ENCODE results near the gene IL37.

Gene IL37

GRCh38 chr2:112876257-112876970 lies 34.6 kb upstream of the IL37 start:
- Histone ChIP-seq H3K27ac (ENCODE audit: low read depth, low read length) (no peak overlapping the region), H3K27me3 (ENCODE audit: control insufficient read depth, low read length) (peaks cover 2% of the 10 kb centered on the region), H3K9me3 (ENCODE audit: control insufficient read depth, insufficient read depth, low read length) (no peaks in the 10 kb centered on the region), H3K9me2 (replicated peaks; ENCODE audit: control insufficient read depth, low read length) (no peaks in the 10 kb centered on the region), H3K79me2 (ENCODE audit: control insufficient read depth, low read length) (no peaks in the 10 kb centered on the region), H3K36me3 (ENCODE audit: control insufficient read depth, low read length) (no peaks in the 10 kb centered on the region), H4K20me1 (ENCODE audit: control insufficient read depth, insufficient read depth, low read depth, low read length) (no peaks in the 10 kb centered on the region), H3F3A (ENCODE audit: control insufficient read depth, insufficient read depth) (no peaks in the 10 kb centered on the region), H3K4me3 (ENCODE audit: low read length) (no peak overlapping the region), H3K4me1 (ENCODE audit: control insufficient read depth, low read length) (peaks cover 20% of the 10 kb centered on the region), H3K4me2 (ENCODE audit: low read length) (no peak overlapping the region)
- no peak for TF ChIP-seq EZH2phosphoT487 (IDR thresholded peaks at IDR 0.05; ENCODE audit: borderline replicate concordance, low read length)
- TF ChIP-seq, protein P1, sequence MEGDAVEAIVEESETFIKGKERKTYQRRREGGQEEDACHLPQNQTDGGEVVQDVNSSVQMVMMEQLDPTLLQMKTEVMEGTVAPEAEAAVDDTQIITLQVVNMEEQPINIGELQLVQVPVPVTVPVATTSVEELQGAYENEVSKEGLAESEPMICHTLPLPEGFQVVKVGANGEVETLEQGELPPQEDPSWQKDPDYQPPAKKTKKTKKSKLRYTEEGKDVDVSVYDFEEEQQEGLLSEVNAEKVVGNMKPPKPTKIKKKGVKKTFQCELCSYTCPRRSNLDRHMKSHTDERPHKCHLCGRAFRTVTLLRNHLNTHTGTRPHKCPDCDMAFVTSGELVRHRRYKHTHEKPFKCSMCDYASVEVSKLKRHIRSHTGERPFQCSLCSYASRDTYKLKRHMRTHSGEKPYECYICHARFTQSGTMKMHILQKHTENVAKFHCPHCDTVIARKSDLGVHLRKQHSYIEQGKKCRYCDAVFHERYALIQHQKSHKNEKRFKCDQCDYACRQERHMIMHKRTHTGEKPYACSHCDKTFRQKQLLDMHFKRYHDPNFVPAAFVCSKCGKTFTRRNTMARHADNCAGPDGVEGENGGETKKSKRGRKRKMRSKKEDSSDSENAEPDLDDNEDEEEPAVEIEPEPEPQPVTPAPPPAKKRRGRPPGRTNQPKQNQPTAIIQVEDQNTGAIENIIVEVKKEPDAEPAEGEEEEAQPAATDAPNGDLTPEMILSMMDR (IDR thresholded peaks at IDR 0.05; ENCODE audit: low read depth, low read length, poor library complexity, severe bottlenecking), result no peak

GRCh38 chr2:112876971-112877361 lies 34.0 kb upstream of the IL37 start:
- Histone ChIP-seq H3K4me3 (ENCODE audit: low read length) (no peak overlapping the region), H3K4me1 (ENCODE audit: control insufficient read depth, low read length) (peaks cover 21% of the 10 kb centered on the region), H3K79me2 (ENCODE audit: control insufficient read depth, low read length) (no peaks in the 10 kb centered on the region), H4K20me1 (ENCODE audit: control insufficient read depth, insufficient read depth, low read depth, low read length) (no peaks in the 10 kb centered on the region), H3F3A (ENCODE audit: control insufficient read depth, insufficient read depth) (no peaks in the 10 kb centered on the region), H3K4me2 (ENCODE audit: low read length) (no peak overlapping the region), H3K27me3 (ENCODE audit: control insufficient read depth, low read length) (no peaks in the 10 kb centered on the region; the same call in 1 of the 2 replicates), H3K27ac (ENCODE audit: low read depth, low read length) (no peak overlapping the region), H3K9me2 (replicated peaks; ENCODE audit: control insufficient read depth, low read length) (no peaks in the 10 kb centered on the region), H3K9me3 (ENCODE audit: control insufficient read depth, insufficient read depth, low read length) (no peaks in the 10 kb centered on the region), H3K36me3 (ENCODE audit: control insufficient read depth, low read length) (no peaks in the 10 kb centered on the region)
- TF ChIP-seq, protein P1 (IDR thresholded peaks at IDR 0.05; ENCODE audit: low read depth, low read length, poor library complexity, severe bottlenecking), result no peak
- TF ChIP-seq EZH2phosphoT487 (IDR thresholded peaks at IDR 0.05; ENCODE audit: borderline replicate concordance, low read length), result no peak

- H3K27ac ChIP-seq (ENCODE audit: low read depth, low read length), result no peak overlapping the region
Observed at GRCh38 chr2:112877423-112877822, 33.5 kb upstream of the IL37 start.

More at GRCh38 chr2:112877423-112877822, 33.5 kb upstream of the IL37 start:
- Histone ChIP-seq H3K9me3 (ENCODE audit: control insufficient read depth, insufficient read depth, low read length) (no peaks in the 10 kb centered on the region), H3F3A (ENCODE audit: control insufficient read depth, insufficient read depth) (no peaks in the 10 kb centered on the region), H3K9me2 (replicated peaks; ENCODE audit: control insufficient read depth, low read length) (no peaks in the 10 kb centered on the region), H3K4me2 (ENCODE audit: low read length) (no peak overlapping the region), H3K4me1 (ENCODE audit: control insufficient read depth, low read length) (peaks cover 21% of the 10 kb centered on the region), H4K20me1 (ENCODE audit: control insufficient read depth, insufficient read depth, low read depth, low read length) (no peaks in the 10 kb centered on the region), H3K36me3 (ENCODE audit: control insufficient read depth, low read length) (no peaks in the 10 kb centered on the region), H3K4me3 (ENCODE audit: low read length) (no peak overlapping the region), H3K79me2 (ENCODE audit: control insufficient read depth, low read length) (no peaks in the 10 kb centered on the region), H3K27me3 (ENCODE audit: control insufficient read depth, low read length) (no peaks in the 10 kb centered on the region; the same call in 1 of the 2 replicates)
- TF ChIP-seq EZH2phosphoT487 (IDR thresholded peaks at IDR 0.05; ENCODE audit: borderline replicate concordance, low read length), result no peak
- TF ChIP-seq, protein P1 (IDR thresholded peaks at IDR 0.05; ENCODE audit: low read depth, low read length, poor library complexity, severe bottlenecking), result no peak
